GM18858 (cell line): ENCODE results near the gene SERPINA9.

Source experiments
- ATAC-seq: cut with Tn5 transposase; IDR thresholded peaks from one replicate; pipeline ENCODE4 v1.9.1; 2021; ENCODE audit not compliant: unreplicated experiment

SERPINA9 gene

GRCh38 chr14:94462763-94463572 is 13.0 kb downstream of the SERPINA9 start:
- no peak for ATAC-seq

GRCh38 chr14:94462219-94462551 is 13.8 kb downstream of the SERPINA9 start:
- ATAC-seq: no peak

- no peak for ATAC-seq
Observed at GRCh38 chr14:94461526-94462218, 14.3 kb downstream of the SERPINA9 start.

GRCh38 chr14:94460631-94461416 is 15.2 kb downstream of the SERPINA9 start:
- ATAC-seq: no peak

- no peak for ATAC-seq
Observed at GRCh38 chr14:94458558-94459205, 17.3 kb downstream of the SERPINA9 start.

GRCh38 chr14:94458096-94458495 is 17.9 kb downstream of the SERPINA9 start:
- ATAC-seq: no peak

GRCh38 chr14:94455928-94456327 is 20.1 kb downstream of the SERPINA9 start:
- ATAC-seq: no peak

GRCh38 chr14:94451826-94452225 is 24.2 kb downstream of the SERPINA9 start:
- ATAC-seq: no peak

- ATAC-seq: no peak
Observed at GRCh38 chr14:94451091-94451771, 24.8 kb downstream of the SERPINA9 start.

GRCh38 chr14:94450722-94451090 is 25.3 kb downstream of the SERPINA9 start:
- ATAC-seq: no peak

- no peak for ATAC-seq
Observed at GRCh38 chr14:94449930-94450329, 26.1 kb downstream of the SERPINA9 start.

- no peak for ATAC-seq
Observed at GRCh38 chr14:94448071-94448808, 27.8 kb downstream of the SERPINA9 start.

GRCh38 chr14:94447206-94447605 is 28.8 kb downstream of the SERPINA9 start:
- ATAC-seq: no peak

- ATAC-seq: no peak
Observed at GRCh38 chr14:94446126-94446525, 29.9 kb downstream of the SERPINA9 start.

- no peak for ATAC-seq
Observed at GRCh38 chr14:94445003-94445402, 31.0 kb downstream of the SERPINA9 start.

- no peak for ATAC-seq
Observed at GRCh38 chr14:94441531-94442205, 34.3 kb downstream of the SERPINA9 start.

- ATAC-seq: no peak
Observed at GRCh38 chr14:94441130-94441529, 34.9 kb downstream of the SERPINA9 start.

- ATAC-seq: no peak
Observed at GRCh38 chr14:94439453-94440057, 36.4 kb downstream of the SERPINA9 start.

- no peak for ATAC-seq
Observed at GRCh38 chr14:94428610-94429009, 47.4 kb downstream of the SERPINA9 start.
